DMS114 treated with DMSO at 0.1 percent for 48 hours (cell line): ENCODE measurements around the gene ROCK1.
"Not testable (repeated sequence)": the region's sequence is repeated elsewhere in the genome, so short reads cannot be mapped to it uniquely, and the experiment has no call there.

Experiments used
- DNase-seq: peaks from one replicate; lab custom pipeline; 2025; ENCODE audit not compliant: unreplicated experiment; lab: John Stamatoyannopoulos, UW

ROCK1 gene

DNA sequence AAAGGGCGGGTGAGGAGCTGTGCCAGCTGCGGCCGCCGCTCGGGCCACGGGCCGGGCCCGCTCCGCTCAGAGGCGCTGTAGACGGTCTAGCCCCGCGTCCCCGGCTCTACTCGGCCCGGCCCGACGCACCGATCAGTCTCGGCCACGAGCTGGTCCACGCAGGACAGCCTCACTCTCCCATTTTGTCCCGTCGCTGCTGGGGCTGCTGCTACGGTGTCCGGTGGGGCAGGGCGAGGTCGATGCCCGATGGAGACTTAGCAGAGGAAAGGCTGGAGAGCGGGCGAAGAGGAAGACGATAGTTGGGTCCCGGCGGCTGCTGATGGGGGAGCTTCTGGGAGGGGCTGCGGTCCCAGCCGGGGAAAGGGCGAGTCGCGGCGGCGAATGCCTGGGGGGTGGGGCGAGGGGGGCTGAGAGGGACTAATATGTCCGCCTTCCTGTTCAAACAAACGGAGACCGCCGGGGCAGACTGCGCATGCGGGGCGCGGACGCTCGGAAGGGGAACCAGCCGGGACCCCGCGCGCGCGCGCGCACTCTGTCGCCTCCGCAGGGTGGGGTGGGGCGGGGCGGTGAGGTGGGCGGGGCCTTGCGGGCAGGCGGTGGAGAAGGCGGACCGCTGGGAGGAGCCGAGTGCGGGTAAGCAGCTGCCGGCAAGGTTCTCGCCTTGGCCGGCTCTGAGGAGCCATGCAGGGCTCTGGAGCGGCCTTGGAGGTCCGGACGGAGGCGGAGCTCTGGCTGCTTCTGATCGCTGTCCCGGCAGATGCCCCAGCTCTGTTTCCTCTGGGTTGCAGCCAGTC lies at the start of gene ROCK1:
Gene ROCK1, minus strand, starts transcription at position 468 of the 794 bp plus-strand sequence. CDS start 903 bp downstream, outside the sequence.
- peak; percentile 88 for DNase-seq

DNA sequence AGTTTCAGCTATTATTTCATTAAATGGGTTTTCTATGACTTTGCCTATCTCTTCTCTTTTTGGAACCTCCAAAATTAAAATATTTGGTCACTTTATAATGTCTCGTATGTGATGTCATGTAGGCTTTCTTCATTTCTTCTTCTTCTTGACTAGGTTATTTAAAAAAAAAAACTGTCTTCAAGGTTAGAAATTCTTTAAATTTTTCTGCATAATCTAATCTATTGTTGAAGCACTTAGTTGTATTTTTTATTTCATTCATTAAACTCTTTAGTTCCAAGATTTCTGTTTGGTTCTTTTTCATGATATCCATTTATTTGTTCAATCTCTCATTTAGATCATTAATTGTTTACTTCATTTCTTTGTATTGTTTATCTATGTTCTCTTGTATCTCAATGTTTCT lies 43.8 kb upstream of the ROCK1 start:
- DNase-seq = no peak

DNA sequence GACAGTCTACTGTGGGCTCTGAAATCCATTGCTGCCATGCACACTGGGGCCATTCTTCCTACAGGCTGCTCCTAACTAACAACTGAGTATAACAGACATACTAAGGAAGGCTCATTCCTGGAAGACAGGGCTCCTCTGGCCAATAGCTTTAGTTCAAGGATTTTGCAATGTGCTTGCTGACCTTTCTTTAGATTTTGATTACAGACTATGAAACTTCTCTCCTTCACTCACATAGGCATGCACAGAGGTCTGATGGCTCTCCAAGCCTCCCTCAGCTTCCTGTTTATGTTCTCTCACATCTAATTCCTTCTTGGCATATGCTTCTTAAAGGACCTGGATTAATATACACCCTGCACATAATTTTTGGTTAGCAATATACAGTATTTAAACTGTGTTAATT lies 34.4 kb upstream of the ROCK1 start:
- DNase-seq = no peak

DNA sequence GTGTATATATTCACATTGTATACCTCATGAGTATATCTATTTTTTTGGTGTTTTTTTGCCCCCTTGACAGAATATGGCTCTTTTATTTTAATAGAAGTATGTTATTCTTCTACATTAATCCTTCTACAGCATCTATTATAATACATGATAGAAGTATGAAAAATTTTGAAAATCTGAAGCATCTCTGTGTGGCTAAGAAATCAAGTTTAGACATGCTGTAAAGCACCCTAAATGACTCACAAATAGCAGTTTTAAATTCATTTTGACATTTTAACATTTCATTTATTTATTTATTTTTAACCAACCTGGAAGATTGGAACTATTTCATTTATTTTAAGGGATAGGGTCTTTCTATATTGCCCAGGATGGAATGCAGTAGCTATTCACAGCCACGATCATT lies 33.8 kb upstream of the ROCK1 start:
- no peak for DNase-seq

- DNase-seq = peak; percentile 83
These were observed 30.2 kb upstream of the ROCK1 start for GRCh38 chr18:21141668-21142422.

GRCh38 chr18:21137719-21138488 lies 26.3 kb upstream of the ROCK1 start:
- not testable (repeated sequence) for DNase-seq

- DNase-seq = no peak
These were observed 23.3 kb upstream of the ROCK1 start for GRCh38 chr18:21134895-21135294.

- no peak for DNase-seq
These were observed 20.8 kb upstream of the ROCK1 start for GRCh38 chr18:21132398-21132918.

DNA sequence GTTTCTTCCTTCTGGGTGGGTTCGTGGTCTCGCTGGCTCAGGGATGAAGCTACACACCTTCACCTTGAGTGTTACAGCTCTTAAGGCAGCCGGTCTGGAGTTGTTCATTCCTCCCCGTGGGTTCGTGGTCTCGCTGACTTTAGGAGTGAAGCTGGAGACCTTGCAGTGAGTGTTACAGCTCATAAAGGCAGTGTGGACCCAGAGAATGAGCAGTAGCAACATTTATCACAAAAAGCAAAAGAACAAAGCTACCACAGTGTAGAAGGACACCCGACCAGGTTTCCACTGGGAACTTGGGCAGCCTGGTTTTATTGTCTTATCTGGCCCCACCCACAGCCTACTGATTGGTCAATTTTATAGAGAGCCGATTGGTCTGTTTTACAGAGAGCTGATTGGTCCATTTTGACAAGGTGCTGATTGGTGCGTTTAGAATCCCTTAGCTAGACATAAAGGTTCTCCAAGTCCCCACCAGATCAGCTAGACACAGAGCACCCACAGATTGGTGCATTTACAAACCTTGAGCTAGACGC lies 20.1 kb upstream of the ROCK1 start:
- no peak for DNase-seq

GRCh38 chr18:21129566-21130216 lies 18.1 kb upstream of the ROCK1 start:
- DNase-seq = no peak

DNA sequence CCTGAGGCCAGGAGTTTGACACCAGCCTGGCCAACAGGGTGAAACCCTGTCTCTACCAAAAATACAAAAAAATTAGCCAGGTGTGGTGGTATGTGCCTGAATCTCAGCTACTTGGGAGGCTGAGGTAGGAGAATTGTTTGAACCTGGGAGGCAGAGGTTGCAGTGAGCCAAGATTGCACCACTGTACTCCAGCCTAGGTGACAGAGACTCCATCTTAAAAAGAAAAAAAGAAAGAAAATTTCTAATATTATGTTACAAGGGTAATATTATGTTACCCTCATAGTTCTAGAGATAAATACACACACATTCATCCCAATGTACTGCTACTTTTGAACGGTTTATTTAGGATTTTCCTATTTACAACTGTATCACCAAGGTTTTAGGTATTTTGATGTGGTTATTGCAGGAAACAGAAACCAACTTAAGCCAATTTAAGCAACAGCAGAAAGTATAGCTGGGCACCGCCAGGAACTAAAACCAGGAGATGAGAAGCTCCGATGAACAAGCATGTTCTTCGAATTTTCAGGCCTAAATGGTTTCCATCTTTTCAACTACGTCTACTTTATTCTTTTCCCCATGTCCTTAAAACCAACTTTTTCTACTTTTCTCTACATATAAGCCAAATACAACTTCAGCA lies 11.8 kb upstream of the ROCK1 start:
- DNase-seq = no peak

GRCh38 chr18:21118806-21119205 lies 7.2 kb upstream of the ROCK1 start:
- DNase-seq = no peak

- peak; percentile 92 for DNase-seq
These were observed 6.0 kb upstream of the ROCK1 start for GRCh38 chr18:21117409-21118131.

- DNase-seq = no peak
These were observed 4.2 kb upstream of the ROCK1 start for GRCh38 chr18:21115519-21116411.

GRCh38 chr18:21112543-21113105 lies 1.0 kb upstream of the ROCK1 start:
- DNase-seq = peak; percentile 35

DNA sequence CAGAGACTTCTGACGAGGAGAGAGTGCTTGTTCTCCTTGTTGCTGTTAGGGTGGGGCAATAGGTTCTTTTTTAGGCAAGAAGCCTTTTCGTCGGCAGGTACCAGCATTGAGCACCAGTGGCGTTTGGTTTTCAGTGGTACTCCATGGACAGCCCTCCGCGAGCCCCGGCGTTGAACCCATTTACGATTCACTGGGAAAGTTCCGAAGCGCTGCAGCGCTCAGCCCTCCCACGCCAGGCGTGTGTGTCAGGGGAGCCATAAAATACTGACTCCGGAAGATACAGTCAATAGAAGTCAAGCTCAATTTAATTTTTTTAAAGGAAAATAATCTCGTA lies 494 bp upstream of the ROCK1 start:
- no peak for DNase-seq

DNA sequence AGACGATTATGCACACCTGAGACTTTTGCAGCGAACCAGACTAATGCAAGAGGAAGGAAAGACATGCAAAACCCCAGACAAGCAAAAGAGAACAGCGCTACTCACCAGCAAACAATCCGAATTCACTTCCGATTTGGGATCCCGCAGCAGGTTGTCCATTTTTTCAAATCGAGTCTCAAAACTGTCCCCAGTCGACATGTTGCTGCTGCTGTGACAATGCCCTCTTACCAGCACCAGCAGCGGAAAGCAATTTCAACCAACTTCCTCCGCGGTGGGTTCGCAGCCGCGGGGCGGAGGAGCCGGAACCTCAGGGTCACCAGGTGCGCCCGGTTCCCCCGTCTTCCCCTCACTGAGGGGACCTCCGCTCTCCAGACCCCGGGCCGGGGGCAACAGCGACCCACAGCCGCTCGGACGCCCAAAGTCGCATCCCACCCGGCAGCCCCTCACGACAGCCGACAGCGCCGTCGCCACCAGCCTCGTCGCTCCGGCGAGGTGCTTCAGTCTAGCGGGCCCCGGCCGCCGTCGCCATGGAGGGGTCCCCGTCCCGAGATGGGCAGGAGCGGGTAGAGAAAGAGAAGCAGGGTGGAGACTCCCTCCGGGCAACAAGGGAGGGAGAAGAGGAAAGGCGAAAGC lies 784 bp downstream of the ROCK1 start:
- no peak for DNase-seq
